T-helper 1 cell treated with Interleukin-12 subunit alpha and Interleukin-12 subunit beta and Interleukin-4 antibody, amounts not matched to agents 30 ng/mL and 1 ng/mL, for 36 hours (primary cell): ENCODE results near the gene AP3S1. TPM values are rescaled to one million over a fixed set of nuclear protein-coding genes. Genes with fewer than 3 reads are reported as not detected.

Experiments
- total RNA-seq: library from RNA; stranded (reverse); gene quantifications from 2 replicates; pipeline ENCODE4 v1.2.3, GENCODE V29; 2022

Gene AP3S1
- total RNA-seq, 1 donor from 2014 or later = 43.7 TPM

Other genes starting within 250 kb of the AP3S1 start
- gene TICAM2, start 239.5 kb upstream of the AP3S1 start, total RNA-seq = 3.3 and 3.5 TPM in 2 replicates
- gene TMED7, start 215.9 kb upstream of the AP3S1 start, total RNA-seq = 51.9 and 52.6 TPM in 2 replicates
- gene CDO1, start 25.3 kb upstream of the AP3S1 start, total RNA-seq = 0.46 and 0.61 TPM in 2 replicates
- 41.1 and 43.4 TPM in 2 replicates for gene ATG12, start 370 bp upstream of the AP3S1 start, total RNA-seq
- gene LVRN, start 120.5 kb downstream of the AP3S1 start, total RNA-seq = 0.07 TPM in 1 of 2 replicates, not detected in the other
- not detected in 2 replicates for gene ARL14EPL, start 190.5 kb downstream of the AP3S1 start, total RNA-seq
- gene COMMD10, start 243.1 kb downstream of the AP3S1 start, total RNA-seq = 28.8 and 30.1 TPM in 2 replicates